HepG2 (cell line): ENCODE results near the gene EIF5A. TPM values are rescaled to one million over a fixed set of nuclear protein-coding genes. Genes with fewer than 3 reads are reported as not detected.

Experiments
- ARNT2 ChIP-seq: sonication (generic); formaldehyde crosslinking; IDR thresholded peaks from 2 replicates; pipeline ENCODE4 v1.8.0; 2022; ENCODE audit warnings: mild to moderate bottlenecking, low read depth, missing genetic modification reagents, moderate library complexity
- ARNTL ChIP-seq: sonication (generic); formaldehyde crosslinking; IDR thresholded peaks from 2 replicates; pipeline ENCODE4 v1.4.0; 2020; ENCODE audit warnings: mild to moderate bottlenecking, missing genetic modification reagents
- BHLHE40 ChIP-seq: IDR thresholded peaks from 2 replicates; pipeline ENCODE4 v1.6.1; 2011; ENCODE audit warnings: low read length, improper control_type of control experiment
- DNMT3B ChIP-seq: conservative IDR thresholded peaks from 2 replicates; pipeline ENCODE4 v1.6.1; 2016; ENCODE audit warnings: missing biosample characterization, control low read depth
- KLF11 ChIP-seq: IDR thresholded peaks from 2 replicates; pipeline ENCODE4 v1.6.1; 2016; ENCODE audit warnings: missing compliant biosample characterization
- MAZ ChIP-seq, 2 experiments: sonication (generic) in 1 of 2; formaldehyde crosslinking in 1 of 2; IDR thresholded peaks; 2 replicates each; pipeline versions ENCODE4 v1.5.0 to v1.6.1; 2012 to 2020; ENCODE audit warnings: low read depth in 2 of 2, mild to moderate bottlenecking in 2 of 2, borderline replicate concordance in 1 of 2, improper control_type of control experiment in 1 of 2, low read length in 1 of 2, missing genetic modification reagents in 1 of 2, moderate library complexity in 1 of 2
- MTF1 ChIP-seq: sonication (generic); formaldehyde crosslinking; IDR thresholded peaks from 2 replicates; pipeline ENCODE4 v1.5.0; 2020; ENCODE audit warnings: missing genetic modification reagents
- PBX2 ChIP-seq: IDR thresholded peaks from 2 replicates; pipeline ENCODE4 v1.6.1; 2016; ENCODE audit warnings: control low read depth
- RARG ChIP-seq: sonication (generic); formaldehyde crosslinking; IDR thresholded peaks from 2 replicates; pipeline ENCODE4 v1.4.0; 2020; ENCODE audit warnings: low read depth, mild to moderate bottlenecking, missing genetic modification reagents
- SP4 ChIP-seq: sonication (generic); formaldehyde crosslinking; IDR thresholded peaks from 2 replicates; pipeline ENCODE4 v1.8.1; 2023; ENCODE audit warnings: mild to moderate bottlenecking, missing genetic modification reagents
- TEAD3 ChIP-seq: optimal IDR thresholded peaks from 2 replicates; pipeline ENCODE3; 2016; ENCODE audit warnings: borderline replicate concordance
- ZNF101 ChIP-seq: sonication (generic); formaldehyde crosslinking; IDR thresholded peaks from 2 replicates; pipeline ENCODE4 v1.4.0; 2020; ENCODE audit warnings: mild to moderate bottlenecking, low read depth, missing genetic modification reagents, borderline replicate concordance
- ZNF383 ChIP-seq: sonication (generic); formaldehyde crosslinking; IDR thresholded peaks from 2 replicates; pipeline ENCODE4 v1.4.0; 2020; ENCODE audit warnings: missing genetic modification reagents, mild to moderate bottlenecking, borderline replicate concordance
- ZNF589 ChIP-seq: sonication (generic); formaldehyde crosslinking; conservative IDR thresholded peaks from 2 replicates; pipeline ENCODE4 v1.8.0; 2022; ENCODE audit warnings: mild to moderate bottlenecking, moderate library complexity, missing genetic modification reagents
- ZNF616 ChIP-seq: sonication (generic); formaldehyde crosslinking; IDR thresholded peaks from 2 replicates; pipeline ENCODE4 v1.5.0; 2020; ENCODE audit warnings: low read depth, mild to moderate bottlenecking, missing genetic modification reagents
- ZNF709 ChIP-seq: sonication (generic); formaldehyde crosslinking; IDR thresholded peaks from 2 replicates; pipeline ENCODE4 v1.5.0; 2020; ENCODE audit warnings: mild to moderate bottlenecking, missing genetic modification reagents
- ZNF747 ChIP-seq: sonication (generic); formaldehyde crosslinking; IDR thresholded peaks from 2 replicates; pipeline ENCODE4 v1.8.1; 2023; ENCODE audit warnings: missing genetic modification reagents, mild to moderate bottlenecking, borderline replicate concordance
- ZNF768 ChIP-seq: sonication (generic); formaldehyde crosslinking; IDR thresholded peaks from 2 replicates; pipeline ENCODE4 v1.4.0; 2020; ENCODE audit warnings: missing genetic modification reagents
- ZNF775 ChIP-seq: sonication (generic); formaldehyde crosslinking; IDR thresholded peaks from 2 replicates; pipeline ENCODE4 v1.4.0; 2020; ENCODE audit warnings: missing genetic modification reagents, mild to moderate bottlenecking, moderate library complexity, borderline replicate concordance
- ZSCAN9 ChIP-seq: IDR thresholded peaks from 2 replicates; pipeline ENCODE4 v1.6.1; 2016; ENCODE audit warnings: borderline replicate concordance
- polyA plus RNA-seq, 8 experiments: library from polyadenylated mRNA; depleted of rRNA in 3 of 8; stranded (reverse) in 7 of 8; unstranded in 1 of 8; fragments of >200 nt; fragmentation: Illumina TruSeq in 4 of 8; extraction: Trizol in 4 of 8; gene quantifications; 2 replicates each; pipeline versions ENCODE4 v1.2.1 to v1.2.3, GENCODE V29; 2011 to 2016; ENCODE audit warnings: low read depth in 4 of 8, missing spikeins in 1 of 8, mixed read lengths in 1 of 8; ENCODE audit not compliant: insufficient read depth in 1 of 8
- total RNA-seq, 5 experiments: library from RNA; depleted of rRNA; stranded (reverse); fragments of >200 nt; fragmentation: Illumina TruSeq; extraction: Trizol; gene quantifications; 2 replicates each; pipeline ENCODE4 v1.2.3, GENCODE V29; 2016; ENCODE audit warnings: low read depth in 1 of 5
- TF ChIP-seq, protein P1 (sequence below): sonication (generic); formaldehyde crosslinking; IDR thresholded peaks from 2 replicates; pipeline ENCODE4 v1.5.0; 2020; ENCODE audit warnings: missing genetic modification reagents, mild to moderate bottlenecking, borderline replicate concordance
- TF ChIP-seq, protein P2 (sequence below): sonication (generic); formaldehyde crosslinking; IDR thresholded peaks from 2 replicates; pipeline ENCODE4 v1.5.0; 2020; ENCODE audit warnings: missing genetic modification reagents
- TF ChIP-seq, protein P3 (sequence below): sonication (generic); formaldehyde crosslinking; conservative IDR thresholded peaks from 2 replicates; pipeline ENCODE4 v1.8.0; 2022; ENCODE audit warnings: low read depth, missing genetic modification reagents
- TF ChIP-seq, protein P4 (sequence below): sonication (generic); formaldehyde crosslinking; IDR thresholded peaks from 2 replicates; pipeline ENCODE4 v1.5.0; 2020; ENCODE audit warnings: missing genetic modification reagents

EIF5A gene
- total and polyA plus RNA-seq, 2 of the 13 experiments (the other 11 are each of a cell fraction or from before 2014, with no cell fraction given) = 319 to 337 TPM

DNA sequence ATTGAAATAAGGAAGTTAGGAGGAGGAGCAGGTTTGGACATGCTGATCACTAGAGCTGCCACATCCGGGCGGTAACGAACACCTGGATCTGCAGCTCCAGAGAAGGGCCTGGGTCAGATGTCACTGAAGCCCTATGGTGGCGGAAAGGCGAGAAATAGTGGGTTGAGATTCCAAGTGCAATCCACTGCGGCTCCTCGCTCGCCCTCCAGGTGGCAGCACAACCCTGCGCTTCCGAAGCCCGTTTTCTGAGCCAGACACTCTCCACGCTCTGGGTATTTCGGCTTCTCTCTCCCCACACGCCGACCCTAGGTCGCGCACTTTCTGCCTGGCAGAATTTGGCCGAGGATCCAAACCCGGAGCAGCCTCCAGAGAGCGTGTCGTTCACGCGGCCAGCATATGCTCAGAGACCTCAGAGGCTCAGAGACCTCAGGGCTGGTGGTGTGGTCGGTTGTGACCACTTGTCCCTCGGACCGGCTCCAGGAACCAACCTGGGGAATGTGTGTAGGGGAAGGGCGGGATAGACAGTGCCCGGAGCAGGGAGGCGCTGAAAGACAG is 26.8 kb upstream of the EIF5A start (continued):
- TF ChIP-seq, protein P1, sequence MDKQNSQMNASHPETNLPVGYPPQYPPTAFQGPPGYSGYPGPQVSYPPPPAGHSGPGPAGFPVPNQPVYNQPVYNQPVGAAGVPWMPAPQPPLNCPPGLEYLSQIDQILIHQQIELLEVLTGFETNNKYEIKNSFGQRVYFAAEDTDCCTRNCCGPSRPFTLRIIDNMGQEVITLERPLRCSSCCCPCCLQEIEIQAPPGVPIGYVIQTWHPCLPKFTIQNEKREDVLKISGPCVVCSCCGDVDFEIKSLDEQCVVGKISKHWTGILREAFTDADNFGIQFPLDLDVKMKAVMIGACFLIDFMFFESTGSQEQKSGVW (CRISPR knock-in tag) = no peak
- peak; percentile 81 for TF ChIP-seq ARNT2 (CRISPR knock-in tag)
- no peak for TF ChIP-seq MAZ (IDR thresholded peaks at IDR 0.05; ENCODE audit: borderline replicate concordance, low read depth, low read length)
- peak; percentile 26 for TF ChIP-seq MAZ (CRISPR knock-in tag; IDR thresholded peaks at IDR 0.05; ENCODE audit: low read depth)
- no peak for TF ChIP-seq RARG (CRISPR knock-in tag)
- TF ChIP-seq ZNF775 (CRISPR knock-in tag) = no peak
- no peak for TF ChIP-seq ZNF747 (CRISPR knock-in tag)
- TF ChIP-seq MTF1 (CRISPR knock-in tag) = no peak
- TF ChIP-seq ZNF589 (CRISPR knock-in tag) = no peak
- peak; percentile 31 for TF ChIP-seq ZSCAN9 (CRISPR knock-in tag)
- TF ChIP-seq ZNF616 (CRISPR knock-in tag) = no peak
- TF ChIP-seq ZNF768 (CRISPR knock-in tag) = peak; percentile 63; the same call in 1 of the 2 replicates
- TF ChIP-seq ARNTL (CRISPR knock-in tag) = no peak
- TF ChIP-seq, protein P2, sequence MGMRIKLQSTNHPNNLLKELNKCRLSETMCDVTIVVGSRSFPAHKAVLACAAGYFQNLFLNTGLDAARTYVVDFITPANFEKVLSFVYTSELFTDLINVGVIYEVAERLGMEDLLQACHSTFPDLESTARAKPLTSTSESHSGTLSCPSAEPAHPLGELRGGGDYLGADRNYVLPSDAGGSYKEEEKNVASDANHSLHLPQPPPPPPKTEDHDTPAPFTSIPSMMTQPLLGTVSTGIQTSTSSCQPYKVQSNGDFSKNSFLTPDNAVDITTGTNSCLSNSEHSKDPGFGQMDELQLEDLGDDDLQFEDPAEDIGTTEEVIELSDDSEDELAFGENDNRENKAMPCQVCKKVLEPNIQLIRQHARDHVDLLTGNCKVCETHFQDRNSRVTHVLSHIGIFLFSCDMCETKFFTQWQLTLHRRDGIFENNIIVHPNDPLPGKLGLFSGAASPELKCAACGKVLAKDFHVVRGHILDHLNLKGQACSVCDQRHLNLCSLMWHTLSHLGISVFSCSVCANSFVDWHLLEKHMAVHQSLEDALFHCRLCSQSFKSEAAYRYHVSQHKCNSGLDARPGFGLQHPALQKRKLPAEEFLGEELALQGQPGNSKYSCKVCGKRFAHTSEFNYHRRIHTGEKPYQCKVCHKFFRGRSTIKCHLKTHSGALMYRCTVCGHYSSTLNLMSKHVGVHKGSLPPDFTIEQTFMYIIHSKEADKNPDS (CRISPR knock-in tag) = 0 out of 2 replicates have a peak, but pooled peaks have one; percentile 51
- TF ChIP-seq BHLHE40 = no peak; the same call in 1 of the 2 replicates
- TF ChIP-seq DNMT3B = peak; percentile 80; the same call in 1 of the 2 replicates
- no peak for TF ChIP-seq ZNF383
- 0 out of 2 replicates have a peak, but pooled peaks have one; percentile 36 for TF ChIP-seq ZNF709 (CRISPR knock-in tag)
- peak; percentile 70; the same call in 1 of the 2 replicates for TF ChIP-seq SP4 (CRISPR knock-in tag)
- no peak for TF ChIP-seq ZNF101 (CRISPR knock-in tag)
- peak; percentile 79 for TF ChIP-seq TEAD3 (CRISPR knock-in tag)
- TF ChIP-seq, protein P3, sequence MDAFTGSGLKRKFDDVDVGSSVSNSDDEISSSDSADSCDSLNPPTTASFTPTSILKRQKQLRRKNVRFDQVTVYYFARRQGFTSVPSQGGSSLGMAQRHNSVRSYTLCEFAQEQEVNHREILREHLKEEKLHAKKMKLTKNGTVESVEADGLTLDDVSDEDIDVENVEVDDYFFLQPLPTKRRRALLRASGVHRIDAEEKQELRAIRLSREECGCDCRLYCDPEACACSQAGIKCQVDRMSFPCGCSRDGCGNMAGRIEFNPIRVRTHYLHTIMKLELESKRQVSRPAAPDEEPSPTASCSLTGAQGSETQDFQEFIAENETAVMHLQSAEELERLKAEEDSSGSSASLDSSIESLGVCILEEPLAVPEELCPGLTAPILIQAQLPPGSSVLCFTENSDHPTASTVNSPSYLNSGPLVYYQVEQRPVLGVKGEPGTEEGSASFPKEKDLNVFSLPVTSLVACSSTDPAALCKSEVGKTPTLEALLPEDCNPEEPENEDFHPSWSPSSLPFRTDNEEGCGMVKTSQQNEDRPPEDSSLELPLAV (CRISPR knock-in tag) = no peak
- no peak for TF ChIP-seq PBX2 (CRISPR knock-in tag)
- TF ChIP-seq, protein P4, sequence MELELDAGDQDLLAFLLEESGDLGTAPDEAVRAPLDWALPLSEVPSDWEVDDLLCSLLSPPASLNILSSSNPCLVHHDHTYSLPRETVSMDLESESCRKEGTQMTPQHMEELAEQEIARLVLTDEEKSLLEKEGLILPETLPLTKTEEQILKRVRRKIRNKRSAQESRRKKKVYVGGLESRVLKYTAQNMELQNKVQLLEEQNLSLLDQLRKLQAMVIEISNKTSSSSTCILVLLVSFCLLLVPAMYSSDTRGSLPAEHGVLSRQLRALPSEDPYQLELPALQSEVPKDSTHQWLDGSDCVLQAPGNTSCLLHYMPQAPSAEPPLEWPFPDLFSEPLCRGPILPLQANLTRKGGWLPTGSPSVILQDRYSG = no peak
- peak; percentile 59; the same call in 1 of the 2 replicates for TF ChIP-seq KLF11 (CRISPR knock-in tag)
